Brain microvascular endothelial cell (primary cell): ENCODE measurements around the gene CGN.

Experiments used
- DNase-seq: peaks from one replicate; pipeline ENCODE4 v3.0.0-alpha.2; 2020
- H3K27ac ChIP-seq: fragments of 250-450 bp; sonication (Bioruptor Pico); 2 replicates; pipeline ENCODE4 v1.5.1; 2020; ENCODE audit warnings: mild to moderate bottlenecking, moderate library complexity
- H3K27me3 ChIP-seq: fragments of 250-450 bp; sonication (Bioruptor Pico); replicated peaks from 2 replicates; pipeline ENCODE4 v1.5.1; 2020; ENCODE audit warnings: mild to moderate bottlenecking
- H3K36me3 ChIP-seq: fragments of 250-450 bp; sonication (Bioruptor Pico); replicated peaks from 2 replicates; pipeline ENCODE4 v1.5.1; 2020; ENCODE audit warnings: mild to moderate bottlenecking
- H3K4me3 ChIP-seq: 2 replicates; pipeline ENCODE4 v1.5.1; 2011; ENCODE audit warnings: low read depth, mild to moderate bottlenecking, control low read depth, low read length, moderate library complexity
- CTCF ChIP-seq: IDR thresholded peaks from 2 replicates; pipeline ENCODE4 v1.5.1; 2011; ENCODE audit warnings: low read depth, mild to moderate bottlenecking, moderate library complexity, low read length, control low read depth, inconsistent platforms; ENCODE audit errors: missing control alignments
- in situ Hi-C: cut with HindIII; loops from 2 replicates; pipeline ENCODE4 v1.10.0; 2017; ENCODE audit warnings: low sequenced_read_pairs, low pct_ligation_motif_present

CGN gene

DNA sequence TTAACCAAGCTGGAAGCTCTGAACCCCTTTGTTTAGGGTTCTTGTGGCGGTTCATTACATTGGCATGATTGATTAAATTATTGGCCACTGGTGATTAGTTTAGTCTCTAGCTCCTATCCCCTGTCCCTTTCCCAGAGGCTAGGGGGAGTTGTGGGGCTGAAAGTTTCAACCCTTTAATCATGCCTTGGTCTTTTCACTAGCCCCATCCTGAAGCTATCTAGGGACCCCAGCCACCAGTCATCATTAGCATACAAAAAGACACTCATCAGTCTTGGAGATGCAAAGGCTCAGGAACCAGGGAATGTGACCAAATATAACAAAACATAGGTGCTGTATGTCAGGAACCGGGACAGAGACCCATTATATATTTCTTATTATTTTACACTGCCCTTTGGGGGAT lies 66.0 kb downstream of the CGN start:
- in situ Hi-C loops: no loop called here
- Histone ChIP-seq H3K36me3 (no peaks in the 10 kb centered on the region), H3K27ac (no peak overlapping the region), H3K4me3 (no peak overlapping the region), H3K27me3 (no peaks in the 10 kb centered on the region)
- no peak for DNase-seq
- no peak for TF ChIP-seq CTCF

DNA sequence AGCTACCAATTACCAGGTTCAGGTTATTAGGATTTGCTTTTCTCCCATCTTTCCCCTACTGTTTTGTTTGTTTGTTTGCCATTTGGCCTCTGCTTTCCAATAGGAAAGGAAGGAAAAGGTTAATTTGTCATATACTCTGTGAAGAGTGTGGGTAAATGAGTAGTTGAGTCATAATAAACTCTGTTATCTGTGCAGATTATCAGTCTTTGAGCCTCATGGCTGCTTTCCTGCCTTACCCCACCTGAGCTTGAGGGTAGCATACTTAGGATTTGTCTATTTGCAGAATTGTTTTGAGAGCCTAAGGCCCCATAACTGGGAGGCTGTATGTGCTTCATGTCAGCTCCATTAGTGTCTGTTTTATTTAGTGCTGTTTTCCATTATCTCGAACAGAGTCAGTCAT lies 67.8 kb downstream of the CGN start:
- Histone ChIP-seq H3K27me3 (no peaks in the 10 kb centered on the region), H3K4me3 (no peak overlapping the region), H3K36me3 (no peaks in the 10 kb centered on the region), H3K27ac (no peak overlapping the region)
- no peak for DNase-seq
- in situ Hi-C loops: no loop called here
- TF ChIP-seq CTCF: no peak

GRCh38 chr1:151579436-151580225 lies 68.4 kb downstream of the CGN start:
- in situ Hi-C loops: no loop called here
- Histone ChIP-seq H3K27ac (no peak overlapping the region), H3K27me3 (no peaks in the 10 kb centered on the region), H3K4me3 (no peak overlapping the region), H3K36me3 (no peaks in the 10 kb centered on the region)
- DNase-seq: peak; percentile 28
- no peak for TF ChIP-seq CTCF

DNA sequence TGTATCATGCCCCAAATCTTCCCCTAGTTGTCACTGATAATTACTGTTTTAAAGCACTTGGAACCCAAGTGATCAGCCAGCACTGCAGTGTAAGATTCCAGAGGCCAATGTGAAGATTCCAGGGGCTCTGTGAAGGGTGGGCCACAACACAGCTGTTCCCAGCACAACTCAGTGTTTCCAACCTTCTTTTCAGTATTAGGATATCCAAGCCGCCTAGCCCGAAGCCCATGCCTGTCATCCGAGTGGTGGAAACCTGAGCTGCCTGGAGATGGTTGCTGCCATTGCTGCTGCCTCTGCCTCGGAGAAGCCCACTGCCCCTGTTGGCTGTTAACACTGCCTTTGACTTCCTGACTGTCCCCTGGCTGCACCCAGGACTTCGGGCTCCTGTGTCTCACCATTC lies 70.3 kb downstream of the CGN start:
- H3K4me3 ChIP-seq: no peak overlapping the region
- in situ Hi-C loops: no loop called here
- no peaks in the 10 kb centered on the region for H3K27me3 ChIP-seq
- no peak overlapping the region for H3K27ac ChIP-seq
- TF ChIP-seq CTCF: no peak
- no peak for DNase-seq
- H3K36me3 ChIP-seq: no peaks in the 10 kb centered on the region

DNA sequence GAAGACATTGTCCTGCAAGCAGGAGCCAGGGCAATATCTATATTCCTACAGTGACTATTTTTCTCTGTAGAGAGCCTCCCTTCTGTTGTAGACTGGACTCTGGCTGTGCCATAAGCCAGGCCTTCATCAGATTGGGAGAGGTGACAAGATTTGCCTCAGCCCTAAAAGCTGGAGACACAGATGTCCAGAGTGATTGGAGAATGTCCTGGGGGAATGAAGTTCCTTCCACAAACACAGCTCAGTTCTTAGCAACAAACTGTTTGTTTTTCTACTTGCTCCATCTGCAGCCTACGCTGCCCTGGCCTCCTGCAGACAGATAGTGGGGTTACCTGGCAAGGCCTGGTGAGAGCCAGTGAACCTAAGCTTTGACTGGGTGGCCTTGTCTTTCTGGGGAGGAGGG lies 70.7 kb downstream of the CGN start:
- no peak overlapping the region for H3K4me3 ChIP-seq
- H3K27ac ChIP-seq: no peak overlapping the region
- DNase-seq: no peak
- no peak for TF ChIP-seq CTCF
- no peaks in the 10 kb centered on the region for H3K36me3 ChIP-seq
- no peaks in the 10 kb centered on the region for H3K27me3 ChIP-seq
- in situ Hi-C loops: no loop called here

DNA sequence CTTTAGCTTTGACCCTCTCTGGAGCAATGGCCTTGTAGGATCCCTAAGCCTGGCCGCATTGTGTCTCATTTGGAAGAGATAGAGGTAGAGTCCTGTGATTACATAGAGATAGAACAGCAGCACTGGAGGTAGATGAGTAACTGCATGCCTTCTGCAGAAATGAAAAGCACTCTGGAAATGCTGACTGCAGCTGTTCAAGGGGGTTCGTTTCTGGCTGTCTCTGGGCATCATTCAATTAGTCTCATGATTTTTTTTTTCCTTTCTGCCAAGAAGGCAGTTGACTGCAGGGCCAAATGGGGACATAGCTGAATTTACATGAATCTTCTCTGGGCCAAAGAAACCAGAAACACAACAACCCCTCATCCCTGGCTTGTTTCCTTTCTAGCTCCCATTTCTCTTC lies 72.6 kb downstream of the CGN start:
- in situ Hi-C loops: no loop called here
- no peak for DNase-seq
- Histone ChIP-seq H3K27ac (no peak overlapping the region), H3K4me3 (no peak overlapping the region), H3K27me3 (no peaks in the 10 kb centered on the region), H3K36me3 (no peaks in the 10 kb centered on the region)
- TF ChIP-seq CTCF: no peak
